Naive thymus-derived CD4-positive, alpha-beta T cell (primary cell): ENCODE measurements around the gene GLCCI1. TPM values are rescaled to one million over a fixed set of nuclear protein-coding genes. Genes with fewer than 3 reads are reported as not detected.

Source experiments
- ATAC-seq: fragments of 150-1000 bp; cut with Tn5 transposase; 2 replicates; pipeline ENCODE4 v1.10.0; 2021; ENCODE audit warnings: mild to moderate bottlenecking, moderate library complexity
- CTCF ChIA-PET: fragments of 350-600 bp; sonication (Branson Sonifier 250); formaldehyde crosslinking; loops from one replicate; lab custom pipeline; 2021; ENCODE audit warnings: antibody characterized with exemption; lab: Charles Lee
- POLR2A ChIA-PET: fragments of 350-600 bp; sonication (Branson Sonifier 250); formaldehyde crosslinking; loops from one replicate; lab custom pipeline; 2021; ENCODE audit warnings: antibody characterized with exemption, inconsistent platforms; lab: Charles Lee
- DNase-seq, 9 donors: peaks; one replicate each; pipeline versions ENCODE4 v3.0.0 to v3.0.0-alpha.2; 2020 to 2022; ENCODE audit warnings: mixed read lengths in 1 of 9
- H3K27ac ChIP-seq: one replicate; pipeline ENCODE4 v1.7.0; 2013; ENCODE audit warnings: mild to moderate bottlenecking, low read depth, low read length, moderate library complexity
- H3K27me3 ChIP-seq, 2 donors: one replicate each; pipeline ENCODE4 v1.7.0; 2013; ENCODE audit warnings: low read length in 2 of 2, mild to moderate bottlenecking in 2 of 2, moderate library complexity in 2 of 2; ENCODE audit not compliant: control insufficient read depth in 2 of 2, insufficient read depth in 2 of 2
- H3K36me3 ChIP-seq, 3 experiments: 1 replicate in 2 of 3; 2 replicates in 1 of 3; pipeline ENCODE4 v1.7.0; 2013; ENCODE audit warnings: low read length in 3 of 3, mild to moderate bottlenecking in 3 of 3, moderate library complexity in 1 of 3; ENCODE audit not compliant: insufficient read depth in 3 of 3, control insufficient read depth in 2 of 3
- H3K4me1 ChIP-seq, 2 donors: one replicate each; pipeline ENCODE4 v1.7.0; 2013; ENCODE audit warnings: low read length in 2 of 2, mild to moderate bottlenecking in 2 of 2, moderate library complexity in 1 of 2; ENCODE audit not compliant: control insufficient read depth in 2 of 2, insufficient read depth in 2 of 2
- H3K4me3 ChIP-seq: 2 replicates; pipeline ENCODE4 v1.7.0; 2013; ENCODE audit warnings: mild to moderate bottlenecking, low read length
- H3K9me3 ChIP-seq, 3 experiments: 1 replicate in 2 of 3; 2 replicates in 1 of 3; pipeline ENCODE4 v1.7.0; 2013; ENCODE audit warnings: low read length in 3 of 3; ENCODE audit not compliant: control insufficient read depth in 2 of 3
- H3K27ac Mint-ChIP-seq, 9 donors: one replicate each; pipeline ENCODE4 v1.8.0; 2020 to 2022; ENCODE audit warnings: mixed read lengths in 9 of 9, mild to moderate bottlenecking in 8 of 9, moderate library complexity in 5 of 9, inconsistent platforms in 2 of 9
- H3K27me3 Mint-ChIP-seq, 5 donors: one replicate each; pipeline ENCODE4 v1.8.0; 2021 to 2022; ENCODE audit warnings: mixed read lengths in 5 of 5, mild to moderate bottlenecking in 1 of 5
- H3K36me3 Mint-ChIP-seq, 5 donors: one replicate each; pipeline ENCODE4 v1.8.0; 2020 to 2022; ENCODE audit warnings: mixed read lengths in 5 of 5, mild to moderate bottlenecking in 3 of 5, inconsistent platforms in 1 of 5
- H3K4me1 Mint-ChIP-seq, 7 donors: one replicate each; pipeline ENCODE4 v1.8.0; 2020 to 2022; ENCODE audit warnings: mixed read lengths in 7 of 7, mild to moderate bottlenecking in 3 of 7, inconsistent platforms in 1 of 7
- H3K4me3 Mint-ChIP-seq, 10 donors: one replicate each; pipeline ENCODE4 v1.8.0; 2020 to 2022; ENCODE audit warnings: mild to moderate bottlenecking in 10 of 10, mixed read lengths in 10 of 10, moderate library complexity in 6 of 10, inconsistent platforms in 2 of 10
- H3K9me3 Mint-ChIP-seq, 11 donors: one replicate each; pipeline ENCODE4 v1.8.0; 2020 to 2022; ENCODE audit warnings: mixed read lengths in 11 of 11, mild to moderate bottlenecking in 4 of 11, inconsistent platforms in 1 of 11, moderate library complexity in 1 of 11
- intact Hi-C, 2 donors: fragments of 100-400 bp; cut with micrococcal nuclease; formaldehyde crosslinking; loops; one replicate each; pipeline ENCODE4 v1.15.1; 2023
- polyA plus RNA-seq, 2 donors: library from polyadenylated mRNA; unstranded; fragments of 300-500 nt; fragmentation: Illumina TruSeq; gene quantifications; one replicate each; pipeline ENCODE4 v1.2.3, GENCODE V29; 2021
- total RNA-seq, 6 experiments: library from RNA in 5 of 6; stranded (reverse) in 5 of 6; gene quantifications; 1 replicate in 5 of 6; 2 replicates in 1 of 6; pipeline ENCODE4 v1.2.3 and lab custom pipeline; 2021 to 2026

GLCCI1 gene
- total and polyA plus RNA-seq, 7 experiments from 2014 or later = 6.9 to 43.1 (median 26.5) TPM

DNA sequence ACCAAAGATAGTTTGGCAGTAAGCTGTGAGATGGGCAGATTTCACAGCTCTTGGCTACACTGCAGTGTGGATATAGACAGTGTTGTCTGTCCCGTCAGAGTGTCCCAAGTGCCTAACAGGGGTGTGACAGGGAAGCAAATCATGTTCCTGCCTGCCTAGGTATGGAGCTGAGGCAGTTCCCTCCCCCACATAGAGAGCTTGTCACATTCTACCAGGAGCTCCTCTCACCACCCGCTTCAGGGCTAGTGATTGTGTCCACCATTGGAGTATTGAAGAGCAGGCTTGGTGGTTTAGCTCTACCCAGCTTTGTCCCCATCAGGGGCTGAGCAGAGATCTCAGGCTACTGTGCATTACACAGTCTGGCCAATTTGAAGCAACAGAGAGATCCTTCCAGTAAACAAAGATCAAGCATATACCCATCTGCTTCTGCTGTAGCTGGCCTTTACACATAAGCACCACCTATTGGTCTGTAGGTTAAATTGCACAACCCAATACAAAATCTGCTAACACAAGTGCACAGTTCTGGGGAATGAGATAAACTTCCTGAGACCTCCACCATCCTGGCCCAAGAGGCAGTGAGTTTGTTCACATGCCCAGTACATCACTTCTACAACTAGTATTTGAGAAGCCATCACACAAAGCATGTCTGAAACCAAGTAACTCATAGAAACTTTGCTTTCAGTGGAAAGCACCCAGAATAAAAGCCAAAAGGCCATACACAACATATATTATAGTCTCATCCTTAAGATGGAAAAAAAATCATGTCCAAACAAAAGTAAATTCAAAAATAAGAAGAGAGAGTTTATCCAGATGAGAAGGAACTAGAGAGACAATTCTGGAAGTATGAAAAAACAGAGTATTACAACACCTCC is 67.3 kb downstream of the GLCCI1 start:
- peak in 7 of 9 donors; percentile 13 to 51 (median 36) for DNase-seq
- Mint-ChIP-seq H3K9me3 (peaks cover 0 to 15% (median 3%) of the 10 kb centered on the region in 11 donors), H3K4me1 (peaks cover 9 to 28% (median 19%) of the 10 kb centered on the region in 7 donors), H3K27ac (peak overlapping the region in 8 of 9 donors; percentile 21 to 83 (median 58)), H3K27me3 (no peaks in the 10 kb centered on the region), H3K36me3 (peaks cover 4 to 53% (median 28%) of the 10 kb centered on the region in 5 donors), H3K4me3 (no peak overlapping the region)
- peaks cover 5 to 6% of the 10 kb centered on the region in 2 donors for H3K4me1 ChIP-seq
- no peaks in the 10 kb centered on the region for H3K36me3 ChIP-seq
- no peaks in the 10 kb centered on the region for H3K27me3 ChIP-seq
- no peak overlapping the region for H3K4me3 ChIP-seq
- intact Hi-C loops = loop anchor here (1.0 to 5.0 kb wide), 7 partner anchors 68 to 441 kb away; partner anchors contain the start of gene GLCCI1 (in 1 of the 2)
- ChIA-PET CTCF (interaction anchor here (0.6 to 1.6 kb wide), 14 partner anchors 12 to 894 kb away, joined by 3 to 26 read pairs (median 4); no protein-coding TSS in a partner anchor), POLR2A (interaction anchor here (0.6 to 1.4 kb wide), 4 partner anchors 66 to 354 kb away, joined by 3 to 11 read pairs (median 3); partner anchors contain the start of gene GLCCI1)
- peak; percentile 96 for ATAC-seq
- H3K9me3 ChIP-seq = no peaks in the 10 kb centered on the region
- H3K27ac ChIP-seq = no peak overlapping the region

DNA sequence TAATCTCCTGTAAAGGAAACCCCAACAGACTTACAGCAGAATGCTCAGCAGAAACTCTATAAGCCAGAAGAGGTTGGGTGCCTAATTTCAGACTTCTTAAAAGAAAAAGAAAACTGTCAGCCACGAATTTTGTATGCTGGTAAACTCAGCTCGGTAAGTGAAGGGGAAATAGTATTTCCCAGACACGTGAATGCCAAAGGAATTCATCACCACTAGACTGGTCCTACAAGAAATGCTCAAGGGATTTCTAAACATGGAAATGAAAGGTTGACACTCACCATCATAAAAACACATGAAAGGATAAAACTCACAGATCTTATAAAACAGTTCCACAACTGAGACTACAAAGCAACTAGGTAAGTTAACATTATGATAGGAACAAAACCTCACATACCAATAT is 68.6 kb downstream of the GLCCI1 start:
- no peak for ATAC-seq
- no peak overlapping the region for H3K4me3 ChIP-seq
- H3K36me3 ChIP-seq = no peaks in the 10 kb centered on the region
- Mint-ChIP-seq H3K36me3 (peaks cover 0 to 52% (median 32%) of the 10 kb centered on the region in 5 donors), H3K9me3 (peaks cover 0 to 15% (median 2%) of the 10 kb centered on the region in 11 donors), H3K4me3 (no peak overlapping the region), H3K27ac (peak overlapping the region in 1 of 9 donors; percentile 1), H3K27me3 (no peaks in the 10 kb centered on the region), H3K4me1 (peaks cover 10 to 33% (median 26%) of the 10 kb centered on the region in 7 donors)
- H3K4me1 ChIP-seq = peaks cover 5 to 6% of the 10 kb centered on the region in 2 donors
- H3K27ac ChIP-seq = no peak overlapping the region
- DNase-seq = no peak
- intact Hi-C loops = loop anchor here (2.0 to 5.0 kb wide), 3 partner anchors 155 to 442 kb away; no protein-coding TSS in a partner anchor
- CTCF ChIA-PET = no interaction called here
- H3K27me3 ChIP-seq = no peaks in the 10 kb centered on the region
- POLR2A ChIA-PET = no interaction called here
- no peaks in the 10 kb centered on the region for H3K9me3 ChIP-seq

DNA sequence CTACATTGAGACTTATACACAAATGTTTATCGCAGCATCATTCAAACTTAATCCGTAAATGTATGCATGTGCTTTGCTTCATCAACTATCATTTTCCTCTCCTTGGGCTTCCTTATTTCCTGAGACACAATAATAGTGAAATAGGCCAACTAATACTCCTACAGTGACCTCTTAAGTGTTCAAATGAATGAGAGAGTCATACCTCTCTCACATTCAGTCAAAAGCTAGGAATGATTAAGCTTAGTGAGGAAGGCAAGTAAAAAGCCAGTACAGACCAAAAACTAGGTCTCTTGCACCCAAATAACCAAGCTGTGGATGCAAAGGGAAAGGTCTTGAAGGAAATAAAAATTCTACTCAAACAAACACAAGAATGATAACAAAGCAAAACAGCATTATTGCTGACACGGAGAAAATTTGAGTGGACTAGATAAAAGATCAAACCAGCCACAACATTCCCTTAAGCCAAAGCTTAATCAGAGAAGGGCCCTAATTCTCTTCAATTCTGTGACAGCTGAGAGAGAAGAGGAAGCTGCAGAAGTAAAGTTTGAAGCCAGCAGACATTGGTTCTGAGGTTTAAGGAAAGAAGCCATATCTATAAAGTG is 72.3 kb downstream of the GLCCI1 start:
- POLR2A ChIA-PET = interaction anchor here (0.6 to 0.8 kb wide), 2 partner anchors 18 to 91 kb away, joined by 3 read pairs; no protein-coding TSS in a partner anchor

GRCh38 chr7:8042796-8043535 is 74.4 kb downstream of the GLCCI1 start:
- POLR2A ChIA-PET = interaction anchor here (0.6 to 0.7 kb wide), 3 partner anchors 103 to 357 kb away, joined by 3 to 7 read pairs (median 3); no protein-coding TSS in a partner anchor
- no peak overlapping the region for H3K4me3 Mint-ChIP-seq
- Histone ChIP-seq H3K27me3 (no peaks in the 10 kb centered on the region), H3K4me1 (peaks cover 0 to 5% of the 10 kb centered on the region in 2 donors), H3K4me3 (no peak overlapping the region), H3K27ac (no peak overlapping the region), H3K36me3 (peaks cover 0 to 3% (median 0%) of the 10 kb centered on the region in 3 experiments), H3K9me3 (no peaks in the 10 kb centered on the region)
- H3K4me1 Mint-ChIP-seq = peaks cover 25 to 61% (median 54%) of the 10 kb centered on the region in 7 donors
- ATAC-seq (no peak), DNase-seq (no peak)
- H3K27ac Mint-ChIP-seq = peak overlapping the region in 4 of 9 donors; percentile 13 to 43 (median 34)
- H3K36me3 Mint-ChIP-seq = peaks cover 0 to 58% (median 22%) of the 10 kb centered on the region in 5 donors
- H3K9me3 Mint-ChIP-seq = peaks cover 0 to 3% (median 0%) of the 10 kb centered on the region in 11 donors
- intact Hi-C loops = no loop called here
- H3K27me3 Mint-ChIP-seq = no peaks in the 10 kb centered on the region
- CTCF ChIA-PET = interaction anchor here (0.8 kb wide), 1 partner anchor 150 kb away, joined by 3 read pairs; no protein-coding TSS in a partner anchor

More for the DNA sequence above, 72.3 kb downstream of the GLCCI1 start:
- no peaks in the 10 kb centered on the region for H3K27me3 Mint-ChIP-seq
- intact Hi-C loops = no loop called here
- no peaks in the 10 kb centered on the region for H3K27me3 ChIP-seq
- H3K36me3 ChIP-seq = peaks cover 0 to 3% (median 0%) of the 10 kb centered on the region in 3 experiments
- H3K27ac Mint-ChIP-seq = peak overlapping the region in 5 of 9 donors; percentile 15 to 72 (median 43)
- H3K27ac ChIP-seq = no peak overlapping the region
- no peaks in the 10 kb centered on the region for H3K9me3 ChIP-seq
- CTCF ChIA-PET = interaction anchor here (0.7 to 1.1 kb wide), 2 partner anchors 149 to 344 kb away, joined by 4 to 10 read pairs; no protein-coding TSS in a partner anchor
- ATAC-seq = no peak
- H3K36me3 Mint-ChIP-seq = peaks cover 0 to 68% (median 40%) of the 10 kb centered on the region in 5 donors
- no peak for DNase-seq
- H3K9me3 Mint-ChIP-seq = peaks cover 0 to 15% (median 2%) of the 10 kb centered on the region in 11 donors
- no peak overlapping the region for H3K4me3 ChIP-seq
- no peak overlapping the region for H3K4me3 Mint-ChIP-seq
- peaks cover 0 to under 1% of the 10 kb centered on the region in 2 donors for H3K4me1 ChIP-seq
- peaks cover 14 to 47% (median 39%) of the 10 kb centered on the region in 7 donors for H3K4me1 Mint-ChIP-seq

- H3K9me3 Mint-ChIP-seq = peaks cover 0 to 3% (median 0%) of the 10 kb centered on the region in 11 donors
- no peaks in the 10 kb centered on the region for H3K27me3 ChIP-seq
- H3K36me3 Mint-ChIP-seq = peaks cover 0 to 56% (median 28%) of the 10 kb centered on the region in 5 donors
- peaks cover 28 to 68% (median 61%) of the 10 kb centered on the region in 7 donors for H3K4me1 Mint-ChIP-seq
- H3K9me3 ChIP-seq = no peaks in the 10 kb centered on the region
- no peaks in the 10 kb centered on the region for H3K27me3 Mint-ChIP-seq
- peaks cover 0 to 5% of the 10 kb centered on the region in 2 donors for H3K4me1 ChIP-seq
- ChIA-PET CTCF (no interaction called here), POLR2A (no interaction called here)
- peaks cover 0 to 3% (median 0%) of the 10 kb centered on the region in 3 experiments for H3K36me3 ChIP-seq
- intact Hi-C loops = loop anchor here in 1 of 2 donors (1.0 to 2.0 kb wide), 3 partner anchors 74 to 131 kb away; no protein-coding TSS in a partner anchor
- peak overlapping the region in 1 of 10 donors; percentile 7 for H3K4me3 Mint-ChIP-seq
- peak overlapping the region in 2 of 9 donors; percentile 38 to 74 for H3K27ac Mint-ChIP-seq
- H3K4me3 ChIP-seq = no peak overlapping the region
- no peak overlapping the region for H3K27ac ChIP-seq
- ATAC-seq (no peak), DNase-seq (no peak)
Measured at GRCh38 chr7:8044761-8045430, 76.3 kb downstream of the GLCCI1 start.
